HG03103 (cell line): ENCODE results near the gene ILRUN.
"Not testable (repeated sequence)": the region's sequence is repeated elsewhere in the genome, so short reads cannot be mapped to it uniquely, and the experiment has no call there.

Source experiments
- ATAC-seq: cut with Tn5 transposase; IDR thresholded peaks from one replicate; pipeline ENCODE4 v1.9.1; 2021; ENCODE audit warnings: low read depth; ENCODE audit not compliant: unreplicated experiment

Gene ILRUN

DNA sequence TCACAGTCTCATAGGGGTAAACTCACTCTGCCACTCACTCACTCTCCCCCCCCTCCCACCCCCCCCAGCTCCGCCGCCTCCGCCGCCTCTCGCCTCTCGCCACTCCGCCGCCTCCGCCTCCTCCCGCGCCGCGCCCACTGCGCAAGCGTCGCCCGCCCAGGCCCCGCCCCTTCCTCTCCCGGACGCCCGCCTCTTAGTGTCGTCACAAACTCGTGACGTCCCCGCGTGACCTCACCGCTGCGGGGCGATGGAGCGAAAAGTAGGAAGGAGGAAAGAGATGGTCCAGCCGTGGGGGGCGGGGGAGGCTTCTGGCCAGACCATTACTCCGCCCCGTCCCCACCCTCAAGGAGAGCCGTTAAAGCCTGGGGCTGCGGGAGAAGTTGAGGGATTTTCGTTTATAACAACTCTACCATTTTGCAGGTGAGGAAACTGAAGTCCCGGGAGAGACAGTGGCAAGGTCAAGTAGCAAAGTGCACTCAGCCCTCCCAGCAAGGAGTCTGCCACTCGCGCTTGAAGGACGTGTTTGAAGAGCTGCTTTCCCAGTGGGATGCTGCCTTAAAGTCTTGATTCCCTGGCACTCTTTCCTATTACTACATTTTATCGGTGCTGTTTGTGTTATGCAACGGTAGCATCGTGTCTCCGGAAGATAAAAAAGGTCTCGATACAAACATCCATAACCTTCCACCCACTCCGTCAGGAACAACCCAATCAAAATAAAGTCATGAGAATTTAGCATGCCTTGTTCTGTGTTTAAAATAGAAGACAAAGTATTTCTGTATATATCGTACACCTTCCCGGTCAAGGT is at the start of gene ILRUN:
Gene ILRUN, minus strand, starts transcription at position 29 of the 805 bp plus-strand sequence. CDS start 164 bp downstream, outside the sequence.
- peak; percentile 59 for ATAC-seq

DNA sequence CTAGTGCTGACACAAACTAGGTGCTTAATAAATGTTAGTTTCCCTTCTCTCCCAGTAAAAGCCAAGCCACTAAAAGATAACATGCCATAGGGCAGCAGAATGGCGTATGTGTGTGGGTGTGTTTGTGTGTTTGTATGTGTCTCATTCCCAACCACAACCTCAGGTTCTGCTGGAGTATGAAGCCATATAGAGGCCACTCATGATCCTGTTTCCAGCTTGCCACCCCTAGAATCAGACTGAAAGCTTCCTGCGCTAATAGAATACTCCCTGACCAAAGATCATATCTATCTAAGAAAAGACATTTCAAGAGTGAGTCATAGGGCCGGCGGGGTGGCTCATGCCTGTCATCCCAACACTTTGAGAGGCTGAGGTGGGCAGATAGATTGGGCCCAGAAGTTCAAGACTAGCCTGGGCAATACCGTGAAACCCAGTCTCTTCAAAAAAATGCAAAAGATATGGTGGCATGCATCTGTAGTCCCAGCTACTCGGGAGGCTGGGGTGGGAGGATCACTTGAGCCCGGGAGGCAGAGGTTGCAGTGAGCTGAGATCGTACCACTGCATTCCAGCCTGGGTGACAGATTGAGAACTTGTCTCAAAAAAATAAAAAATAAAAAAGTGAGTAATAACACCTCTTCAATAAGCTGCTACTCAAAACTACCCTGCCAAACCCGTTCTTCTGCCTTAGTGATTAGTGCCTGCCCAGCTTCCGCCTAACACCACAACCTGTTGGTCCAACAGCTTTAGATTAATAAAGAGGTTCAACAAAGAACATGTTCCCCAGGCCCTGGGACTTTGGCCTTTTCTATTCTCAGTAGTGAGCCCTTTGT is 48.9 kb upstream of the ILRUN start:
- no peak for ATAC-seq

DNA sequence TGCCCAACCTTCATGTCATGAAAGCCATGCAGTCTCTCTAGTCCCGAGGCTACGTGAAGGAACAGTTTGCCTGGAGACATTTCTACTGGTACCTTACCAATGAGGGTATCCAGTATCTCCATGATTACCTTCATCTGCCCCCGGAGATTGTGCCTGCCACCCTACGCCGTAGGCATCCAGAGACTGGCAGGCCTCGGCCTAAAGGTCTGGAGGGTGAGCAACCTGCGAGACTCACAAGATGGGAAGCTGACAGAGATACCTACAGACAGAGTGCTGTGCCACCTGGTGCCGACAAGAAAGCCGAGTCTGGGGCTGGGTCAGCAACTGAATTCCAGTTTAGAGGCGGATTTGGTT is 47.7 kb upstream of the ILRUN start:
- ATAC-seq: not testable (repeated sequence)

DNA sequence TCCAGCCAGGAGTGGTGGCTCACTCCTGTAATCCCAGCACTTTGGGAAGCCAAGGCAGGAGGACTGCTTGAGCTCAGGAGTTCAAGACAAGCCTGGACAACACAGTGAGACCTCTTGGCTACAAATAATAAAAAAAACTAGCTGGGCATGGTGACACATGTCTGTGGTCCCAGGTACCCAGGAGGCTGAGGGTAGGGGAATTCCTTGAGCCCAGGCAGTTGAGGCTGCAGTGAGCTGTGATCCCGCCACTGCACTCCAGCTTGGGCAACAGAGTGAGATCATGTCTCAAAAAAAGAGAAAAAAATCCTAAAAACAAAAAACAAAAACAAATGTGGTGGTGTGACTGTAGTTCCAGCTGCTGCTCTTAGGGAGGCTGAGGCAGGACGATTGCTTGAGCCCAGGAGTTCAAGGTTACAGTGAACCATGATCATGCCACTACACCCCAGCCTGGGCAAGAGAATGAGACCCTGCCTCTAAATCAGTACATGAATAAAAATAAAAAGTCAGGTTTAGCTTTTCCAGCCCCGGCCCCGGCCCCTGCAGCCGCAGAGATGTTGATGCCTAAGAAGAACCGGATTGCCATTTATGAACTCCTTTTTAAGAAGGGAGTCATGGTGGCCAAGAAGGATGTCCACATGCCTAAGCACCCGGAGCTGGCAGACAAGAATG is 47.2 kb upstream of the ILRUN start:
- ATAC-seq: no peak

DNA sequence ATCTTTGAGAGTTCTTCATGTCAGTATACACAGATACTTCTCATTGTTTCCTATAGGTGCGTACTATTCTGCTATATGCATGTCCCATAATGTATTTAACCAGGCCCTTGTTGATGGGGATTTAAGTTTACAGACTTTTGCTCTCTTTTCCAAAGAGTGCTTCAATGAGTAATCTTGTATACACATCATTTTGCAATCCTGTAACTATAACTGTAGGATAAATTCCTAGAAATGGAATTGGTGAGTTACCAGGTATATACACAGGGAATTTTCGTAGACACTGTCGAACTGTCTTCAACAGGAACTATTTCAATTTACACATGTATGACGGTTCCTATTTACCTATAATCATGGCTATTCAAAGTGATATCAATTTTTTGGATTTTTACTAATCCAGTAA is 45.5 kb upstream of the ILRUN start:
- ATAC-seq: no peak

DNA sequence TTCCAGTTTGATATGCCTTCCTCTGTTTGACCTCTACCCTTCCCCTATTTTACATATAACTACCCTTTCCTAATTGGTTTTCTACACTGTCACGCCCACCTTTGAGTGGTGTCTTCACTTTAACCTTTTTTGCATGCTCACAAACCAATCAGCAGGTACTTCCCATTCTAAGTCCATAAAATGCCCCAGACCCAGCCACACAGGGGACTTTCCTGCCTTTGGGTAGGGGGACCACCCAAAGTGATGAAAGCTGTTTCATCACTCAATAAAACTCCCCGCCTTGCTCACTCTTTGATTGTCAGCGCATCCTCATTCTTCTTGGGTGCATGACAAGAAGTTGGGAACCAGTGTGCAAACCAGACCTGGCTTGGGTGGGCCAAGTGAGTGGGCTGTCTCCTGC is 40.3 kb upstream of the ILRUN start:
- ATAC-seq: no peak

DNA sequence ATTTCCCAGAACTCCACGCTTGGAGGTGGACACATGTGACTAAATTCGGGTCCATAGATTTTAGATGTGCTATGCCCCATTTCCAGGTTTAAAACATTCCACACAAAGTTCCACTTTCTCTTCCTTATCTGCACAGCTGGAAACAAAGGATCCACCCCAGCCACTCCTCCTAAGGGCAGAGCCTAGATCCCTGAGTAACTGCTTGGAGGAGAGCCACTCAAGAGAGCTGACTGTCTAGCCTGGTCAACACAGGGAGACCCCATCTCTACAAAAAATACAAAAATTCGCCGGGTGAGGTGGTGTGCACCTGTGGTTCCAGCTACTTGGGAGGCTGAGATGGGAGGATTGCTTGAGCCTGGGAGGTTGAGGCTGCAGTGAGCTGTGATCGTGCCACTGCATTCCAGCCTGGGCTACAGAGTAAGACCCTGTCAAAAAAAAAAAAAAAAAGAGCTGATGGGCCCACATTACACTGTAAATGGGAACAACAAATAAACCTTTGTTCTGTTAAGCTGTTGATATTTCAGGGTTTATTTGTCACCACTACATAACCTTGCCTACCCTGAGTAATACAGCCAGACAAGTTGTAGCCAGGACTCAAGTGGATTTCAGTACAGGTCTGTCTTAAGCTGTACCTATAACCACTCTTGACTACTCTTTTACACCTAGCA is 35.0 kb upstream of the ILRUN start:
- no peak for ATAC-seq

DNA sequence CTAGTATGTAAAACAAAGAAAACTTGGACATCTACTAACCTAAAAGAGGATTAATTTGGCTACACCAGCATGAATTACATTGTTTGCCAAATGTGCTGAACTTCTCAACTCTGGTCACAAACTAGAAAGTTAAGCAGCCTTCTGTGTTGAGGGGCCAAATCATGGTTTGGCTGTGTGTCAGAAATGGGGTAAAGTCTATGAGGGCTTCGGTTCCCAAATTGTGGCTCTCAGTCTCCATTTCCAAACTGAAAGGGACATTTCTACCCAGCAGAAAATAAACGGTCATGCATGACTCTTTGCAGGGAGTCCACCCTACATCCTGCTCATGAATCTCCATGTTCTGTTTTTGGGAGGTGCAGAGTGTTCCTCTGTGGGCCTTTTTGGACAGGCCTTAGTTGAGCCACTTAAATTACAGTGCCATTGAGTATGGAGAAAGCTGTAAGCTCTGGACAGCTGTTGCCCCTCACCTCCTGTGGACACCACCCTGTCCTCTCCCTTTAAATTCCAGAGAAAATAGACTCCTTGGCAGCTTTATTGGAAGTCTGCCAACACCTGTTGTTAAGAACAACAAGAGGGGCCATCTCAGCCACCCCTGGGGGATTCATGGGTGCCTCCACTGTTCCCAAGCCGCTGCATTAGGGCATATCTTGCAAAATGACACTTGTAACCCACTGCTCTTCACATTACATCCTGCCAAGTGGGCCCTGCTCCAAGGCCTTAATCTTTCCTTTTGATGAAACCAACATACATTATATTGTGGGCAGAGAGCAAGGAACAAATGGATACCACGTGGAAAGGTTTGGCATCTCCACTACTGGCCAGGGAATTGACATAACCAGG is 33.3 kb upstream of the ILRUN start:
- ATAC-seq: no peak

DNA sequence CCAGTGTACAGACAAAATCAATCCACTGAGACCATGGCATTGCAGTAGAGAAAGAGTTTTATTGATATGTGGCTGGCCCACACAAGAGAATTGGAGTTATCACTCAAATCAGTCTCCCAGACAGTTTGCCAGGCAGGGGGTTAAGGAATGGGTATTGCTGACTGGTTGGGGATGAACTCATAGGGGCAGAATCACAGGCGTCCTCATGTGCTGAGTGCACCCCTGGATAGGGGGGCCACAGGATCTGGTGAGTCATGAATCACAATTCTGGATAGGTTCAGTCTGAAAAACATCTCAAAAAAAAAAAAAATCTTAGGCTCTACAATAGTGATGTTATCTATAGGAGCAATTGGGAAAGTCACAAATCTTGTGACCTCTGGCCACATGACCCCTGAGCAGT is 29.5 kb upstream of the ILRUN start:
- no peak for ATAC-seq

DNA sequence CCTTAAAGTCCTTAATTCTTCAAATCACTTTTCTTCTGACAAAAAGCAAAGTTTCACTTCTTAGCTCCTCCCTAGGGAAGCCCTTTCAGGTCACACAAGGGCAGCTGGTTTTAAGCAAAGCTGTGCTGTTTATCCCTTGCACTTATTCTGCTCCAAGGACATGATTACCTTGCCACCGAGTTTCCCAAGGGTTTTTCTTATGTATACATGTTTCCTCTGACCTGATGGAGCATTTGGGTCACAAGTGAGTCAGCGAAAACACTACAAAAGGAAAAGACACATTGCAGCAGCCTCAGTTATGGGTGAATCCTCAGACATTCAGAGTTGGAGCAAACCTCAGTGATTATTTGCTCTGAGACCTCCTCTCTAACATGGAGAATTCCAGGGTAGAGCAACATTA is 26.6 kb upstream of the ILRUN start:
- ATAC-seq: no peak

DNA sequence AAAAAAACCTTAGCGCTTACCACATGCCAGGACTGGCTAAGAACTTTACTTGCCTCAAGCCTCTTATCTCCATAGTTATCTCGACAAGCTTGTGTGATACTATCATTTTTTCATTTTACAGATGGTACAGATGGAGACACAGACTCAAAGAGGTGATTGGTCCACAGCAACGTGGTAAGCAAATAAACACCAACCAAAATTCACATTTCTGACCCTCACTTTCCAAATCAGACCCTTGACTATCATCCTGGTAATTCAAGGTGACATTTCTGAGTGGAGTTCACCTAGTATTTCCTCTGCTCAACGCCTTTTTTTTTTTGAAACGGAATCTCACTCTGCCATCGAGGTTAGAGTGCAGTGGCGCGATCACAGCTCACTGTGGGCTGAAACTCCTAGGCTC is 25.9 kb upstream of the ILRUN start:
- no peak for ATAC-seq

DNA sequence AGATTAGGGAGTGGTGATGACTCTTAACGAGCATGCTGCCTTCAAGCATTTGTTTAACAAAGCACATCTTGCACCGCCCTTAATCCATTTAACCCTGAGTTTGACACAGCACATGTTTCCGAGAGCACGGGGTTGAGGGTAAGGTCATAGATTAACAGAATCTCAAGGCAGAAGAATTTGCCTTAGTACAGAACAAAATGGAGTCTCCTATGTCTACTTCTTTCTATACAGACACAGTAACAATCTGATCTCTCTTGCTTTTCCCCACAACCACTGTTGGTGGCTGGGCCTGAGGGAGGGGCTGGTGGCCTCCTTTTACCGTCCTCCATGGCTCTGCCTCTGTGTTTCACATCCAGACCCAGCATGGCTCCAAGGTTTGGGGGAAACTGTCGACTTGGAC is 23.6 kb upstream of the ILRUN start:
- ATAC-seq: not testable (repeated sequence)

DNA sequence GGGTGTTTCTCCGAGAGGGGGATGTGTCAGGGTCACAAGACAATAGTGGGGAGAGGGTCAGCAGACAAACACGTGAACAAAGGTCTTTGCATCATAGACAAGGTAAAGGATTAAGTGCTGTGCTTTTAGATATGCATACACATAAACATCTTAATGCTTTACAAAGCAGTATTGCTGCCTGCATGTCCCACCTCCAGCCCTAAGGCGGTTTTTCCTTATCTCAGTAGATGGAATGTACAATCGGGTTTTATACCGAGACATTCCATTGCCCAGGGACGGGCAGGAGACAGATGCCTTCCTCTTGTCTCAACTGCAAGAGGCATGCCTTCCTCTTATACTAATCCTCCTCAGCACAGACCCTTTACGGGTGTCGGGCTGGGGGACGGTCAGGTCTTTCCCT is 23.1 kb upstream of the ILRUN start:
- not testable (repeated sequence) for ATAC-seq

DNA sequence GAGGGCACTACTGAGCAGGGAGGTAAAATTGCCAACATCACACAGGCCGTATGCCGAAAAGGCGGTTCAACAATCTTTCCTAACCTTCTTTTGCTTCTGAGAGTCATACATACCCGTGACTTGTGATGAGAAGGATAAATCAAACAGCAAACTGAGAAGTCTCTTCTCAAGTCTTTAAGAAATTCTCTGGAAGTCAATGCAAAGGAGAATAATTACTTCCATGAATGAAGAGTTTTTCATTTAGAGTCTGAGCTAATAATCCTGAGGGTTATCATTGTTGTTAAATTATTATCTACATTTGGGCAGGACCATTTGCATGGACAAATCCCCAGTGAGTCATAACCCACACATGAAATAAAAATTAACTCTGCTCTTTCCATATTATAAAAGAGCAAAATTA is 22.4 kb upstream of the ILRUN start:
- ATAC-seq: no peak

DNA sequence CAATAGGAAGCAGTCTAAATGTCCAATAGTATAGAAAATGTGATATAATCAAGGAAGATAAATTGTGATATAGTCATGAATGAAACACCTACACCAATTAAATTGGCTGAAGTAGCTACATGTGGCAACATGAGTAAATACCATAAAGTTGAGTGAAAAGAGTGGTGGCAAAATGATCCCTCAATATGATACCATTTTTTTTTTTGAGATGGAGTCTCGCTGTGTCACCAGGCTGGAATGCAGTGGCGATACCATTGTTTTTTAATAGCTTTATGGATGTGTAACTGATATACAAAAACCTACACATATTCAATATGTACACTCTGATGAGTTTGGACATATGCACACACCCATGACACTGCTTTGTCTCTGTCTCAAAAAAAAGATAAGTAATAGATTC is 20.9 kb upstream of the ILRUN start:
- ATAC-seq: no peak

DNA sequence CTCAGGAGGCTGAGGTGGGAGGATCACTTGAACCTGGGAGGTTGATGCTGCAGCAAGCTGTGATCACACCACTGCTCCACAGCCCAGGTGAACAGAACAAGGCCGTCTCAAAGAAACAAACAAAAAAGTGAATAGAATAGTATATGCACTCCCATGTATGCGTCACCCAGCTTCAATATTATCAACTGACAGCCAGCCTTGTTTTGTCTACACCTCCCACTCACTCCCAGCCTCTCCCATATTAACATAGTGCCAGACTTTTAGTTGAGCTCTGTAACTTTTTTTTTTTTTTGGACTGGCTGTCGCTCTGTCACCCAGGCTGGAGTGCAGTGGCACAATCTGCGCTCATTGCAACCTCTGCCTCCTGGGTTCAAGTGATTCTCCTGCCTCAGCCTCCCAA is 18.1 kb upstream of the ILRUN start:
- no peak for ATAC-seq

DNA sequence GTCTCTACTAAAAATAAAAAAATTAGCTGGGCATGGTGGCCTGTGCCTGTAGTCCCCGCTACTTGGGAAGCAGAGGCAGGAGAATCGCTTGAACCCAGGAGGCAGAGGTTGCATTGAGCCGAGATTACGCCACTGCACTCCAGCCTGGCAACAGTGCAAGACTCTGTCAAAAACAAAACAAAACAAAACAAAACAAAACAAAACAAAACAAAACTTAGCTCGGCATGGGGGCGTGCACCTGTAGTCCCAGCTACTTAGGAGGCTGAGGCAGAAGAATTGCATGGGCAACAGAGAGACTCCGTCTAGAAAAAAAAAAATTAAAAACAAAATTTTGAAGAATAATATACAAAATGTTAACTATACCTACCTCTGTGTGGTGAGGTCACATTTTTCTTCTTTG is 16.3 kb upstream of the ILRUN start:
- not testable (repeated sequence) for ATAC-seq

DNA sequence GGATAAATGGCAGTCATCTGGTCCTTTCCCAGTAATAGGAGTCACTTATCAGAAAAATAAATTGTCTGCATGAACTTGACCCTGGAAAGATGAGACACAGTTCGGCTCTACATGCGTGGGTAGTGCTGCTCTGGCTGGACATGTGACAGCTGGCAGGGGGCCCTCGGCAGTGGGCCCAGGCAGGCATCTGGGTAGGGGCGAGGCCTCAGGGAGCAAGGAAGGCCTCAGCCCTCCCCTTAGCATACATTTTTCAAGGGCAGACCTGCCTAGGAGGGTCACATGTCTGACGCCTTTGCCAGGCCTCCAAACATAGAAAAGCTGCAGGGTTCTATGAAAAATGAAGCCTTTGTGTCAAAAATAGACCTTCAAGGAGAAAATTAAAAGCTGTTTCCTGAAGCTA is 12.8 kb upstream of the ILRUN start:
- no peak for ATAC-seq

DNA sequence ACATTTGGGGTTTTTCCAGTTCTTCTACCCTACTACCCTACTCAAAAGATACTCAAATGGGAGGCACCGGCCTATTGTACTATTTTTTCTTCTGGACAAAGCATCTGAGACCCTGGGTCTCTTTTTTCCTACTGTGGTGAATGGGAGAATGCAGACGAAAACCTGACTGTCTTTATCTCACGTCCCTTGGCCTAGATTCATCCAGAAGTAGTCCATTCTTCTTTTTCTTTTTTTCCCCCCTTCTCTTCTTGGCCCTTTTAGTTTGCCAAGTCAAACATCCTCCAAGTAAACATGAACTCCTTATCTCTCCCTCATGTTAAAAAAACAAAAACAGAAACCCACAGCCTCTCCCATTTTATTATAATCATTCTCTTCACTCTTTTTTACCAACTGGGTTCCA is 8.7 kb upstream of the ILRUN start:
- no peak for ATAC-seq

DNA sequence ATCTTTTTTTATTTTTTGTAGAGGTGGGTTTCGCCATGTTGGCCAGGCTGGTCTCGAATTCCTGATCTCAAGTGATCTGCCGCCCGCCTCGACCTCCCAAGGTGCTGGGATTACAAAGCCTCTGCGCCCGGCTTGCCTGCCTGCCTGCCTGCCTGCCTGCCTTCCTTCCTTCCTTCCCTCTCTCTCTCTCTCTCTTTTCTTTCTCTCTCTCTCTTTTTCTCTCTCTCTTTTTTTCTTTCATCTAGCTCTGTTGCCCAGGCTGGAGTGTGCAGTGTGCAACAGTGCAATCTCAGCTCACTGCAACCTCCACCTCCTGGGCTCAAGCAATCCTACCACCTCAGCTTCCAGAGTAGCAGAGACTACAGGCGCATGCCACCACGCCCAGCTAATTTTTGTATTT is 4.6 kb upstream of the ILRUN start:
- no peak for ATAC-seq
